ENCODE data around the gene AKAP17A.
"Not testable (repeated sequence)": the region's sequence is repeated elsewhere in the genome, so short reads cannot be mapped to it uniquely, and the experiment has no call there.

Gene AKAP17A

DNA sequence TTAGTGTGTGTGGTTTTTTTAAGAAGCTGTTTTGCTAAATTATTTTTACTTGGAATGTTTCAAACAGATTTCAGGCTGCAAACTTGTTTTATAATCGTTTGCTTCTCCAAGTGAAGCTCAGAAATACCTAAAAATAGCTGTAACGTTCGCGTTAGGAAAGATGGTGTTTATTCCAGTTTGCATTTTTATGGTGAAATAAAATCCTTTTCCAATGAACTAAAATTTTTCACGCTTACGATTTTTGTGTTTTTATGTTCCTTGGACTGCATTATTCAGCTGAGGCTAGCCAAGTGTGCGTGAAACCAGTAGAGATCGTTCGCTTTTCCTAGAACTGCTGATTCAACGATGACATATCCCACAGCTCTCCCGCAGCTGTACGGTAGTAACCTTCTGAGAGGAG, 10.9 kb downstream of the AKAP17A start:
- TF ChIP-seq POLR2AphosphoS5 (IDR thresholded peaks at IDR 0.05; ENCODE audit: low read depth, low read length) (no peak), TAF1 (IDR thresholded peaks at IDR 0.05; ENCODE audit: low read depth, low read length) (no peak), SPI1 (IDR thresholded peaks at IDR 0.05; ENCODE audit: low read depth, low read length) (no peak), PAX5 (IDR thresholded peaks at IDR 0.05; ENCODE audit: insufficient read depth, low read length, severe bottlenecking) (no peak), POLR2A (IDR thresholded peaks at IDR 0.05; ENCODE audit: low read depth, low read length) (no peak; the same call in 1 of the 2 replicates), POU2F2 (IDR thresholded peaks at IDR 0.05; ENCODE audit: low read depth, low read length) (no peak)
- DNase-seq (ENCODE audit: insufficient read length, low spot score) (no peak), FAIRE-seq (no peak)

DNA sequence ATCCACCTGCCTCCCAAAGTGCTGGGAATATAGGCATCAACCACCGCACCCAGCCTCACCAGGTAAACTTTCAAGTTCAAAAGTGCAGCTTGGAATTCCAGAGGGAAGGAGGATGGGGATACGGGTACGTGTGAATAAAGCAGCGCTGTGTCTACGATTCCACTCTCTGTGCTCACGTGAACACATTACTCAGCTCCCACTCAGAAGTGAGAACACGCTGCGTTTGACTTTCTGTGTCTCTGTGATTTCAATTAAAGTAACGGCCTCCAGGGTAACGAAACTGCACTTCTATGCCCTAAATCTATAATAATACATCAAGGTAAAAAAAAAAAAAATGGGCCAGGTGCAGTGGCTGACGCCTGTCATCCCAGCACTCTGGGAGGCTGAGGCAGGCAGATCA, 15.1 kb downstream of the AKAP17A start:
- FAIRE-seq (no peak), DNase-seq (ENCODE audit: insufficient read length, low spot score) (no peak)
- TF ChIP-seq PAX5 (IDR thresholded peaks at IDR 0.05; ENCODE audit: insufficient read depth, low read length, severe bottlenecking) = no peak
- no peak for TF ChIP-seq POLR2AphosphoS5 (IDR thresholded peaks at IDR 0.05; ENCODE audit: low read depth, low read length)
- no peak for TF ChIP-seq SPI1 (IDR thresholded peaks at IDR 0.05; ENCODE audit: low read depth, low read length)

DNA sequence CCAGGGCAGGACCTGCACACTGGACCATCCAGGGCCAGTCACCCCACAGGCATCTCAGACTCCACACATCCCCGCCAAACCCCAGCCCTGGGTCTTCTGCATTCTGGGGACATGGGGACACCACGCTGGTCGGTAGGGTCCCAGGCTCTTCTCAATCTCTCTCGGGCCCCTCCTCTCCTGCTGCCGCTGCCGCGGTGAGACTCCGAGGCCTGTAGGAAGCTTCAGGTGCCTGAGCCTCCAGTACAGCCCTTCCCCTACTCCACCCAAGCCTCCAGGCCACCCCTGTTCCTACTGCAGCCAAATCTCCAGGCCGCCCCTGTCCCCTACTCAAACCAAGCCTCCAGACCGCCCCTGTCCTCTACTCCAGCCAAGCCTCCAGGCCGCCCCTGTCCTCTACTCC, 17.9 kb downstream of the AKAP17A start:
- no peak for DNase-seq (ENCODE audit: insufficient read length, low spot score)
- FAIRE-seq = no peak
- TF ChIP-seq PAX5 (IDR thresholded peaks at IDR 0.05; ENCODE audit: insufficient read depth, low read length, severe bottlenecking) = no peak
- no peak for TF ChIP-seq POLR2AphosphoS5 (IDR thresholded peaks at IDR 0.05; ENCODE audit: low read depth, low read length)

DNA sequence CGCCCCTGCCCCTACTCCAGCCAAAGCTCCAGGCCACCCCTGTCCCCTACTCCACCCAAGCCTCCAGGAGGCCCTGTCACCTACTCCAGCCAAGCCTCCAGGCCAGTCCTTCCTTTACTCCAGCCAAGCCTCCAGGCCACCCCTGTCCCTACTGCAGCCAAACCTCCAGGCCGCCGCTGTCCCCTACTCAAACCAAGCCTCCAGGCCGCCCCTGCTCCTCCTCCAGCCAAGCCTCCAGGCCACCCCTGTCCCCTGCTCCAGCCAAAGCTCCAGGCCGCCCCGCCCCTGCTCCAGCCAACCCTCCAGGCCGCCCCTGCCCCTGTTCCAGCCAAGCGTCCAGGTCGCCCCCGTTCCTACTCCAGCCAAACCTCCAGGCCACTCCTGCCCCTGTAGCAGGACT, 18.4 kb downstream of the AKAP17A start:
- DNase-seq (ENCODE audit: insufficient read length, low spot score) (no peak), FAIRE-seq (no peak)

GRCh38 chrX:1610166-1610565, 18.8 kb downstream of the AKAP17A start:
- no peak for TF ChIP-seq POU2F2 (IDR thresholded peaks at IDR 0.05; ENCODE audit: low read depth, low read length)
- TF ChIP-seq SPI1 (IDR thresholded peaks at IDR 0.05; ENCODE audit: low read depth, low read length) = no peak
- no peak for TF ChIP-seq TAF1 (IDR thresholded peaks at IDR 0.05; ENCODE audit: low read depth, low read length)
- no peak for TF ChIP-seq POLR2A (IDR thresholded peaks at IDR 0.05; ENCODE audit: low read depth, low read length)
- TF ChIP-seq POLR2AphosphoS5 (IDR thresholded peaks at IDR 0.05; ENCODE audit: low read depth, low read length) = no peak
- no peak for TF ChIP-seq PAX5 (IDR thresholded peaks at IDR 0.05; ENCODE audit: insufficient read depth, low read length, severe bottlenecking)
- FAIRE-seq = no peak
- DNase-seq (ENCODE audit: insufficient read length, low spot score) = no peak

More for the DNA sequence above, 18.4 kb downstream of the AKAP17A start:
- no peak for TF ChIP-seq POLR2AphosphoS5 (IDR thresholded peaks at IDR 0.05; ENCODE audit: low read depth, low read length)
- TF ChIP-seq PAX5 (IDR thresholded peaks at IDR 0.05; ENCODE audit: insufficient read depth, low read length, severe bottlenecking) = no peak
- TF ChIP-seq SPI1 (IDR thresholded peaks at IDR 0.05; ENCODE audit: low read depth, low read length) = no peak

GRCh38 chrX:1610736-1611135, 19.3 kb downstream of the AKAP17A start:
- no peak for TF ChIP-seq POU2F2 (IDR thresholded peaks at IDR 0.05; ENCODE audit: low read depth, low read length)
- no peak for TF ChIP-seq SPI1 (IDR thresholded peaks at IDR 0.05; ENCODE audit: low read depth, low read length)
- no peak for TF ChIP-seq PAX5 (IDR thresholded peaks at IDR 0.05; ENCODE audit: insufficient read depth, low read length, severe bottlenecking)
- TF ChIP-seq POLR2A (IDR thresholded peaks at IDR 0.05; ENCODE audit: low read depth, low read length) = no peak
- TF ChIP-seq TAF1 (IDR thresholded peaks at IDR 0.05; ENCODE audit: low read depth, low read length) = no peak
- TF ChIP-seq POLR2AphosphoS5 (IDR thresholded peaks at IDR 0.05; ENCODE audit: low read depth, low read length) = no peak
- DNase-seq (ENCODE audit: insufficient read length, low spot score) (no peak), FAIRE-seq (no peak)

DNA sequence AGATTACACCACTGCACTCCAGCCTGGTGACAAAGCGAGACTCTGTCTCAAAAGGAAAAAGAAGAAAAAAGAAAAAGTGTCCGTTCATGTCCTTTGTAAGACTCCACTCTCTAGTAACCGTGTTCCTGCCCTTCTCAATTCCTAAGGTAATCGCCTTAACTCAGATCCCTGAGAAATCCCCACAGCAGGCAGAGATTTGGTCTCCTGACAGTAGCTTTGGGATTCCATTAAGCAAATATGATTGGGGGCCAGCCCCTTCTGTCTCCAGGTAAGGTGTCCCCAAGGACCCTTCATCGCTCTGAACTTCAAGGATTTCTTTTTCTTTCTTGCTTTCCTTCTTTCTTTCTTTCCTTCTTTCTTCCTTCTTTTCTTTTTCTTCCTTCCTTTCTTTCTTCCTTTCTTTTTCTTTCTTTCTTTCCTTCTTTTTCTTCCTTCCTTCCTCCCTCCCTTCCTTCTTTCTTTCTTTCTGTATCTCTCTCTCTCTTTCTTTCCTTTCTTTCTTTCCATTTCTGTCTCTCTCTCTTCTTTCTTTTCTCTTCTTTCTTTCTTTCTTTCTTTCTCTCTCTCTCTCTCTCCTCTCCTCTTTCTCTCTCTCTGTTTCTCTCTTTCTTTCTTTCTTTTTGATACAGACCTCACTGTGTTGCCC, 21.4 kb downstream of the AKAP17A start:
- DNase-seq (ENCODE audit: insufficient read length, low spot score) (no peak), FAIRE-seq (no peak)
- no peak for TF ChIP-seq POLR2A (IDR thresholded peaks at IDR 0.05; ENCODE audit: low read depth, low read length)
- TF ChIP-seq POLR2AphosphoS5 (IDR thresholded peaks at IDR 0.05; ENCODE audit: low read depth, low read length) = no peak
- TF ChIP-seq SPI1 (IDR thresholded peaks at IDR 0.05; ENCODE audit: low read depth, low read length) = no peak
- no peak for TF ChIP-seq TAF1 (IDR thresholded peaks at IDR 0.05; ENCODE audit: low read depth, low read length)
- no peak for TF ChIP-seq POU2F2 (IDR thresholded peaks at IDR 0.05; ENCODE audit: low read depth, low read length)
- no peak for TF ChIP-seq PAX5 (IDR thresholded peaks at IDR 0.05; ENCODE audit: insufficient read depth, low read length, severe bottlenecking)

GRCh38 chrX:1614927-1615326, 23.5 kb downstream of the AKAP17A start, which contains the start of gene ASMT:
Gene ASMT, plus strand, starts transcription at chrX:1615059. Its CDS starts 141 bp downstream, at chrX:1615200.
- no peak for FAIRE-seq
- no peak for DNase-seq (ENCODE audit: insufficient read length, low spot score)
- TF ChIP-seq POLR2A (IDR thresholded peaks at IDR 0.05; ENCODE audit: low read depth, low read length) (no peak), PAX5 (IDR thresholded peaks at IDR 0.05; ENCODE audit: insufficient read depth, low read length, severe bottlenecking) (no peak), POLR2AphosphoS5 (IDR thresholded peaks at IDR 0.05; ENCODE audit: low read depth, low read length) (no peak), POU2F2 (IDR thresholded peaks at IDR 0.05; ENCODE audit: low read depth, low read length) (no peak), SPI1 (IDR thresholded peaks at IDR 0.05; ENCODE audit: low read depth, low read length) (no peak), TAF1 (IDR thresholded peaks at IDR 0.05; ENCODE audit: low read depth, low read length) (no peak)

DNA sequence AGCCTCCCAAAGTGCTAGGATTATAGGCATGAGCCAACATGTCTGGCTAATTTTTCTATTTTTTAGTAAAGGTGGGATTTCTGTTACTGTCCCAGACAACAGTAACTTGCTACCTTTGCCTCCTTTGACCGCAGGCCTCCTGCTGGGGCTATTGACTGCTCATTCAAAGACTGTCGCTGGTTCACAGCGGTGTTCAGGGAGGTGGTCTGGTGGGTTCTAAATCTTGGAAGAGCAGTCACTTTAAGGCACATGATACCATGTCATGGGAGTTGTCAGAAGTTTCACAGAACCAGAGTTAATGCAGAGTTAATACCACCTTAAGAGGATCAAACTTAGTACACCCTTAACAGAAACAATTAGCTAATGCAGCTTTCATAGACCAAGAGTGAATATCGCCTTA, 27.3 kb downstream of the AKAP17A start:
- TF ChIP-seq POU2F2 (IDR thresholded peaks at IDR 0.05; ENCODE audit: low read depth, low read length) (no peak), POLR2AphosphoS5 (IDR thresholded peaks at IDR 0.05; ENCODE audit: low read depth, low read length) (no peak), PAX5 (IDR thresholded peaks at IDR 0.05; ENCODE audit: insufficient read depth, low read length, severe bottlenecking) (no peak), POLR2A (IDR thresholded peaks at IDR 0.05; ENCODE audit: low read depth, low read length) (no peak)

GRCh38 chrX:1623691-1624090, 32.3 kb downstream of the AKAP17A start:
- TF ChIP-seq POU2F2 (IDR thresholded peaks at IDR 0.05; ENCODE audit: low read depth, low read length) (no peak), POLR2AphosphoS5 (IDR thresholded peaks at IDR 0.05; ENCODE audit: low read depth, low read length) (no peak), TAF1 (IDR thresholded peaks at IDR 0.05; ENCODE audit: low read depth, low read length) (no peak), PAX5 (IDR thresholded peaks at IDR 0.05; ENCODE audit: insufficient read depth, low read length, severe bottlenecking) (no peak), SPI1 (IDR thresholded peaks at IDR 0.05; ENCODE audit: low read depth, low read length) (no peak), POLR2A (IDR thresholded peaks at IDR 0.05; ENCODE audit: low read depth, low read length) (no peak)
- FAIRE-seq (no peak), DNase-seq (ENCODE audit: insufficient read length, low spot score) (no peak)

More for the DNA sequence above, 27.3 kb downstream of the AKAP17A start:
- no peak for DNase-seq (ENCODE audit: insufficient read length, low spot score)
- no peak for FAIRE-seq

- DNase-seq (ENCODE audit: insufficient read length, low spot score); FAIRE-seq: not testable (repeated sequence)
These were observed 32.9 kb downstream of the AKAP17A start for GRCh38 chrX:1624158-1624860.

- DNase-seq (ENCODE audit: insufficient read length, low spot score); FAIRE-seq: not testable (repeated sequence)
These were observed 33.4 kb downstream of the AKAP17A start for GRCh38 chrX:1624861-1625215.

Data from GM12891 (cell line).